GM23338 (cell line): ENCODE data around the gene CLSTN2. TPM values are rescaled to one million over a fixed set of nuclear protein-coding genes. Genes with fewer than 3 reads are reported as not detected.

Experiments
- ATAC-seq: fragments of 200-7000 bp; cut with Tn5 transposase; 3 replicates; pipeline ENCODE4 v1.9.1; 2020
- DNase-seq: peaks from one replicate; pipeline ENCODE4 v3.0.0-alpha.2; 2015; ENCODE audit warnings: low spot score
- H2AFZ ChIP-seq: fragments of 200-600 bp; sonication (generic); 2 replicates; pipeline ENCODE4 v1.8.0; 2016; ENCODE audit warnings: antibody characterized with exemption, mild to moderate bottlenecking, moderate library complexity
- H3F3A ChIP-seq: fragments of 200-600 bp; sonication (generic); replicated peaks from 2 replicates; pipeline ENCODE4 v1.8.0; 2017; ENCODE audit warnings: antibody characterized with exemption, mixed run types, low read depth
- H3K27ac ChIP-seq: fragments of 200-600 bp; sonication (generic); 2 replicates; pipeline ENCODE4 v1.6.1; 2016; ENCODE audit warnings: low read depth
- H3K27me3 ChIP-seq: fragments of 200-600 bp; sonication (generic); 2 replicates; pipeline ENCODE4 v1.8.0; 2016; ENCODE audit warnings: mild to moderate bottlenecking, mixed run types, moderate library complexity; ENCODE audit not compliant: insufficient read depth
- H3K36me3 ChIP-seq: fragments of 200-600 bp; sonication (generic); 2 replicates; pipeline ENCODE4 v1.8.0; 2016; ENCODE audit warnings: mild to moderate bottlenecking; ENCODE audit not compliant: insufficient read depth
- H3K4me1 ChIP-seq: fragments of 200-600 bp; sonication (generic); 2 replicates; pipeline ENCODE4 v1.8.0; 2016; ENCODE audit warnings: mild to moderate bottlenecking, moderate library complexity; ENCODE audit not compliant: insufficient read depth
- H3K4me2 ChIP-seq: fragments of 200-600 bp; sonication (generic); 2 replicates; pipeline ENCODE4 v1.7.1; 2017; ENCODE audit warnings: mixed run types
- H3K4me3 ChIP-seq: fragments of 200-600 bp; sonication (generic); 2 replicates; pipeline ENCODE4 v1.6.1; 2016; ENCODE audit warnings: mixed run types
- H3K79me2 ChIP-seq: fragments of 200-600 bp; sonication (generic); replicated peaks from 2 replicates; pipeline ENCODE4 v1.8.0; 2017; ENCODE audit warnings: mild to moderate bottlenecking; ENCODE audit not compliant: insufficient read depth
- H3K9me2 ChIP-seq: fragments of 200-600 bp; sonication (generic); 2 replicates; pipeline ENCODE4 v1.8.0; 2017; ENCODE audit not compliant: insufficient read depth
- H4K20me1 ChIP-seq: fragments of 200-600 bp; sonication (generic); replicated peaks from 2 replicates; pipeline ENCODE4 v1.8.0; 2017; ENCODE audit warnings: mild to moderate bottlenecking; ENCODE audit not compliant: insufficient read depth
- H3K27ac Mint-ChIP-seq: 2 replicates; pipeline ENCODE4 v1.8.0; 2020; ENCODE audit warnings: inconsistent platforms, mild to moderate bottlenecking, moderate library complexity, mixed read lengths
- H3K27me3 Mint-ChIP-seq: 3 replicates; pipeline ENCODE4 v1.8.0; 2022; ENCODE audit warnings: low read depth, mild to moderate bottlenecking, moderate library complexity, mixed read lengths, inconsistent platforms; ENCODE audit not compliant: insufficient read depth, poor library complexity
- H3K36me3 Mint-ChIP-seq: 3 replicates; pipeline ENCODE4 v1.8.0; 2021; ENCODE audit warnings: low read depth, mild to moderate bottlenecking, inconsistent platforms, moderate library complexity, mixed read lengths
- H3K4me1 Mint-ChIP-seq: 3 replicates; pipeline ENCODE4 v1.8.0; 2020; ENCODE audit warnings: mild to moderate bottlenecking, inconsistent platforms, mixed read lengths
- H3K4me3 Mint-ChIP-seq: 3 replicates; pipeline ENCODE4 v1.8.0; 2021; ENCODE audit warnings: moderate library complexity, mild to moderate bottlenecking, inconsistent platforms, mixed read lengths
- H3K9me3 Mint-ChIP-seq: 3 replicates; pipeline ENCODE4 v1.8.0; 2020; ENCODE audit warnings: moderate library complexity, mild to moderate bottlenecking, inconsistent platforms, mixed read lengths
- CREB1 ChIP-seq: fragments of 250-450 bp; sonication (Bioruptor Pico); IDR thresholded peaks from 2 replicates; pipeline ENCODE4 v1.5.0; 2020; ENCODE audit warnings: low read depth, mild to moderate bottlenecking, moderate library complexity
- CTCF ChIP-seq, 2 experiments: fragments of 200-600 bp in 1 of 2; sonication (generic) in 1 of 2; conservative IDR thresholded peaks; 2 replicates each; pipeline versions ENCODE4 v1.5.1 to v1.6.1; 2016 to 2017; ENCODE audit warnings: antibody characterized with exemption in 2 of 2, low read depth in 2 of 2, mild to moderate bottlenecking in 2 of 2, moderate library complexity in 1 of 2
- EZH2phosphoT487 ChIP-seq: fragments of 200-600 bp; sonication (generic); IDR thresholded peaks from one replicate; pipeline ENCODE4 v1.8.1; 2018; ENCODE audit warnings: antibody characterized with exemption; ENCODE audit not compliant: unreplicated experiment
- JUNB ChIP-seq: IDR thresholded peaks from one replicate; pipeline ENCODE4 v1.6.1; 2016; ENCODE audit warnings: antibody characterized with exemption; ENCODE audit not compliant: unreplicated experiment
- NANOG ChIP-seq: IDR thresholded peaks from 2 replicates; pipeline ENCODE4 v1.6.1; 2016; ENCODE audit warnings: antibody characterized with exemption, borderline replicate concordance
- POLR2AphosphoS5 ChIP-seq: IDR thresholded peaks from 2 replicates; pipeline ENCODE4 v1.6.1; 2016; ENCODE audit warnings: antibody characterized with exemption, low read depth
- REST ChIP-seq: IDR thresholded peaks from one replicate; pipeline ENCODE4 v1.6.1; 2018; ENCODE audit warnings: antibody characterized with exemption; ENCODE audit not compliant: unreplicated experiment
- ZNF114 ChIP-seq: fragments of 250-450 bp; sonication (Bioruptor Pico); IDR thresholded peaks from 2 replicates; pipeline ENCODE4 v1.5.0; 2020; ENCODE audit warnings: mild to moderate bottlenecking, moderate library complexity
- ZNF331 ChIP-seq: fragments of 250-450 bp; sonication (Bioruptor Pico); IDR thresholded peaks from 2 replicates; pipeline ENCODE4 v1.5.0; 2020; ENCODE audit warnings: low read depth, mild to moderate bottlenecking, moderate library complexity
- polyA plus RNA-seq: library from polyadenylated mRNA; unstranded; fragments of >200 nt; fragmentation: Nextera tagmentation; extraction: Ambion mirVana; gene quantifications from 2 replicates; pipeline ENCODE4 v1.2.1, GENCODE V29; 2016
- total RNA-seq: library from RNA; depleted of rRNA; stranded (reverse); fragments of >200 nt; shearing (Covaris generic); gene quantifications from 2 replicates; pipeline ENCODE4 v1.2.3, GENCODE V29; 2014
- TF ChIP-seq, protein P1 (sequence below): IDR thresholded peaks from 2 replicates; pipeline ENCODE4 v1.6.1; 2016; ENCODE audit warnings: antibody characterized with exemption

The CLSTN2 gene
- total and polyA plus RNA-seq, 2 experiments from 2014 or later = 0.11 to 0.83 TPM

- Histone ChIP-seq H4K20me1 (no peaks in the 10 kb centered on the region), H3K27ac (no peak overlapping the region), H3F3A (no peaks in the 10 kb centered on the region), H3K9me2 (peaks cover 20% of the 10 kb centered on the region), H3K4me3 (no peak overlapping the region), H2AFZ (no peak overlapping the region), H3K4me2 (no peak overlapping the region), H3K79me2 (no peaks in the 10 kb centered on the region), H3K4me1 (0 out of 2 replicates have a peak, but pooled peaks cover 7% of the 10 kb centered on the region), H3K36me3 (no peaks in the 10 kb centered on the region), H3K27me3 (no peaks in the 10 kb centered on the region)
- ATAC-seq = no peak
- H3K27me3 Mint-ChIP-seq = peaks cover 6% of the 10 kb centered on the region
- H3K27ac Mint-ChIP-seq = no peak overlapping the region
- no peak overlapping the region for H3K4me3 Mint-ChIP-seq
- no peaks in the 10 kb centered on the region for H3K9me3 Mint-ChIP-seq
- TF ChIP-seq CTCF (conservative IDR thresholded peaks at IDR 0.05; ENCODE audit: low read depth in 2 of 2) (no peak), ZNF114 (CRISPR knock-in tag) (no peak), JUNB (no peak), CREB1 (CRISPR knock-in tag) (no peak), ZNF331 (CRISPR knock-in tag) (no peak), POLR2AphosphoS5 (no peak), EZH2phosphoT487 (no peak), NANOG (no peak), REST (no peak)
- TF ChIP-seq, protein P1, sequence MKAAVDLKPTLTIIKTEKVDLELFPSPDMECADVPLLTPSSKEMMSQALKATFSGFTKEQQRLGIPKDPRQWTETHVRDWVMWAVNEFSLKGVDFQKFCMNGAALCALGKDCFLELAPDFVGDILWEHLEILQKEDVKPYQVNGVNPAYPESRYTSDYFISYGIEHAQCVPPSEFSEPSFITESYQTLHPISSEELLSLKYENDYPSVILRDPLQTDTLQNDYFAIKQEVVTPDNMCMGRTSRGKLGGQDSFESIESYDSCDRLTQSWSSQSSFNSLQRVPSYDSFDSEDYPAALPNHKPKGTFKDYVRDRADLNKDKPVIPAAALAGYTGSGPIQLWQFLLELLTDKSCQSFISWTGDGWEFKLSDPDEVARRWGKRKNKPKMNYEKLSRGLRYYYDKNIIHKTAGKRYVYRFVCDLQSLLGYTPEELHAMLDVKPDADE = no peak
- H3K4me1 Mint-ChIP-seq = peaks cover 10% of the 10 kb centered on the region
- H3K36me3 Mint-ChIP-seq = no peaks in the 10 kb centered on the region
- DNase-seq = no peak
Measured at GRCh38 chr3:140134231-140134965, 199.4 kb downstream of the CLSTN2 start.
